Measurements from ENCODE around the gene CACNA1C.

Gene CACNA1C

GRCh38 chr12:2172491-2173214 is 119.9 kb downstream of the CACNA1C start:
- DNase-seq, result no peak

- DNase-seq, result no peak
These were observed 121.2 kb downstream of the CACNA1C start for GRCh38 chr12:2173971-2174370.

GRCh38 chr12:2177003-2177402 is 124.2 kb downstream of the CACNA1C start:
- no peak for DNase-seq

GRCh38 chr12:2177751-2178150 is 125.0 kb downstream of the CACNA1C start:
- DNase-seq, result no peak

- DNase-seq, result no peak
These were observed 126.3 kb downstream of the CACNA1C start for GRCh38 chr12:2179058-2179457.

- DNase-seq, result no peak
These were observed 127.4 kb downstream of the CACNA1C start for GRCh38 chr12:2179953-2180736.

- DNase-seq, result no peak
These were observed 127.9 kb downstream of the CACNA1C start for GRCh38 chr12:2180737-2181082.

- no peak for DNase-seq
These were observed 131.1 kb downstream of the CACNA1C start for GRCh38 chr12:2183556-2184541.

GRCh38 chr12:2185751-2186341 is 133.1 kb downstream of the CACNA1C start:
- DNase-seq, result no peak

GRCh38 chr12:2187195-2187945 is 134.6 kb downstream of the CACNA1C start:
- DNase-seq, result no peak

GRCh38 chr12:2190085-2190484 is 137.3 kb downstream of the CACNA1C start:
- DNase-seq, result no peak

- DNase-seq, result no peak
These were observed 138.2 kb downstream of the CACNA1C start for GRCh38 chr12:2190896-2191533.

GRCh38 chr12:2191534-2192153 is 138.9 kb downstream of the CACNA1C start:
- no peak for DNase-seq

- no peak for DNase-seq
These were observed 139.4 kb downstream of the CACNA1C start for GRCh38 chr12:2192231-2192630.

- DNase-seq, result no peak
These were observed 141.3 kb downstream of the CACNA1C start for GRCh38 chr12:2194060-2194459.

- DNase-seq, result no peak
These were observed 141.8 kb downstream of the CACNA1C start for GRCh38 chr12:2194571-2194970.

GRCh38 chr12:2195085-2195484 is 142.3 kb downstream of the CACNA1C start:
- DNase-seq, result no peak

- DNase-seq, result no peak
These were observed 145.3 kb downstream of the CACNA1C start for GRCh38 chr12:2198005-2198501.

GRCh38 chr12:2198542-2198941 is 145.8 kb downstream of the CACNA1C start:
- no peak for DNase-seq

- DNase-seq, result no peak
These were observed 153.2 kb downstream of the CACNA1C start for GRCh38 chr12:2205996-2206395.

Data from activated CD4-positive, alpha-beta T cell treated with anti-CD3 and anti-CD28 coated beads, Interleukin-2, amount 50 U/mL, for 4 hours (primary cell).